Inferior parietal cortex (tissue), 1 donor: ENCODE data around the gene WNK1.
"Not testable (repeated sequence)": the region's sequence is repeated elsewhere in the genome, so short reads cannot be mapped to it uniquely, and the experiment has no call there.

Source experiments
- DNase-seq: peaks from one replicate; pipeline ENCODE4 v3.0.0-alpha.2; 2016; ENCODE audit errors: extremely low spot score

Gene WNK1

GRCh38 chr12:911191-911826 lies 158.9 kb downstream of the WNK1 start:
- DNase-seq = no peak

- DNase-seq = no peak
Observed at GRCh38 chr12:912466-913235, 160.3 kb downstream of the WNK1 start.

GRCh38 chr12:913919-914698 lies 161.7 kb downstream of the WNK1 start:
- DNase-seq = no peak

- no peak for DNase-seq
Observed at GRCh38 chr12:915090-915489, 162.7 kb downstream of the WNK1 start.

GRCh38 chr12:916240-916639 lies 163.9 kb downstream of the WNK1 start:
- DNase-seq = no peak

- no peak for DNase-seq
Observed at GRCh38 chr12:916712-917445, 164.5 kb downstream of the WNK1 start.

GRCh38 chr12:920676-921075 lies 168.3 kb downstream of the WNK1 start:
- DNase-seq = no peak

- no peak for DNase-seq
Observed at GRCh38 chr12:922285-922684, 169.9 kb downstream of the WNK1 start.

GRCh38 chr12:926641-927040 lies 174.3 kb downstream of the WNK1 start:
- no peak for DNase-seq

- no peak for DNase-seq
Observed at GRCh38 chr12:931060-931459, 178.7 kb downstream of the WNK1 start.

- no peak for DNase-seq
Observed at GRCh38 chr12:931591-931990, 179.2 kb downstream of the WNK1 start.

GRCh38 chr12:935891-936290 lies 183.5 kb downstream of the WNK1 start:
- not testable (repeated sequence) for DNase-seq

- no peak for DNase-seq
Observed at GRCh38 chr12:936377-937345, 184.3 kb downstream of the WNK1 start.

- no peak for DNase-seq
Observed at GRCh38 chr12:938810-939209, 186.4 kb downstream of the WNK1 start.

- no peak for DNase-seq
Observed at GRCh38 chr12:943051-943450, 190.7 kb downstream of the WNK1 start.

- DNase-seq = no peak
Observed at GRCh38 chr12:944211-944610, 191.8 kb downstream of the WNK1 start.

- DNase-seq = no peak
Observed at GRCh38 chr12:946212-946611, 193.8 kb downstream of the WNK1 start.

GRCh38 chr12:946631-947030 lies 194.3 kb downstream of the WNK1 start:
- peak; percentile 24 for DNase-seq

GRCh38 chr12:948238-948637 lies 195.9 kb downstream of the WNK1 start:
- no peak for DNase-seq

- peak; percentile 96 for DNase-seq
Observed at GRCh38 chr12:949453-950191, 197.2 kb downstream of the WNK1 start, which contains the start of gene RAD52. RAD52 (minus strand) TSS chr12:949694; CDS start chr12:933058, 16,636 bp downstream.
